Tibial nerve (tissue), 4 donors: Measurements from ENCODE around the gene CSPG5. TPM values are rescaled to one million over a fixed set of nuclear protein-coding genes. Genes with fewer than 3 reads are reported as not detected.

Experiments
- DNase-seq, 2 donors: peaks; one replicate each; pipeline ENCODE4 v3.0.0-alpha.2; 2019; ENCODE audit warnings: low spot score in 2 of 2
- H3K27ac ChIP-seq, 4 donors: fragments of 200-600 bp; sonication (generic) in 3 of 4; one replicate each; pipeline ENCODE4 v1.5.1; 2017 to 2019; ENCODE audit warnings: mild to moderate bottlenecking in 1 of 4
- H3K27me3 ChIP-seq, 2 donors: fragments of 200-600 bp; sonication (generic) in 1 of 2; one replicate each; pipeline versions ENCODE4 v1.5.1 to v1.6.0; 2017 to 2019
- H3K36me3 ChIP-seq, 3 donors: fragments of 200-600 bp; sonication (generic); one replicate each; pipeline ENCODE4 v1.5.1; 2018 to 2019
- H3K4me1 ChIP-seq, 4 donors: fragments of 200-600 bp; sonication (generic) in 3 of 4; one replicate each; pipeline ENCODE4 v1.5.1; 2017 to 2019
- H3K4me3 ChIP-seq, 4 donors: fragments of 200-600 bp; sonication (generic) in 3 of 4; one replicate each; pipeline ENCODE4 v1.5.1; 2017 to 2019; ENCODE audit warnings: mild to moderate bottlenecking in 1 of 4, moderate library complexity in 1 of 4
- H3K9me3 ChIP-seq, 4 donors: fragments of 200-600 bp; sonication (generic) in 3 of 4; one replicate each; pipeline ENCODE4 v1.5.1; 2017 to 2019
- EP300 ChIP-seq, 2 donors: sonication (generic); formaldehyde crosslinking; IDR thresholded peaks; one replicate each; pipeline ENCODE4 v1.6.1; 2017; ENCODE audit warnings: antibody characterized with exemption in 2 of 2, mild to moderate bottlenecking in 1 of 2
- POLR2A ChIP-seq, 2 donors: fragments of 450-650 bp; IDR thresholded peaks; one replicate each; pipeline ENCODE4 v1.6.1; 2017; ENCODE audit warnings: antibody characterized with exemption in 2 of 2, mild to moderate bottlenecking in 2 of 2, moderate library complexity in 2 of 2
- WGBS, 2 donors: methylation state at CpG; one replicate each; pipeline ENCODE4 v1.1.5; 2018; 5-methylcytosine and 5-hydroxymethylcytosine counted together
- total RNA-seq, 4 donors: library from RNA; depleted of rRNA; stranded (reverse); fragments of >200 nt; gene quantifications; one replicate each; pipeline ENCODE4 v1.1.0, GENCODE V29; 2016
- TF ChIP-seq, protein P1 (sequence below), 5 experiments: fragments of 200-600 bp in 3 of 5; fragments of 450-650 bp in 2 of 5; sonication (generic) in 3 of 5; IDR thresholded peaks; one replicate each; pipeline ENCODE4 v1.5.1; 2016 to 2019; ENCODE audit warnings: antibody characterized with exemption in 5 of 5, mild to moderate bottlenecking in 3 of 5, moderate library complexity in 2 of 5

CSPG5 gene
- total RNA-seq, 4 donors from 2014 or later, result under 0.01 to 4.8 (median 0.22) TPM; not detected in 1

DNA sequence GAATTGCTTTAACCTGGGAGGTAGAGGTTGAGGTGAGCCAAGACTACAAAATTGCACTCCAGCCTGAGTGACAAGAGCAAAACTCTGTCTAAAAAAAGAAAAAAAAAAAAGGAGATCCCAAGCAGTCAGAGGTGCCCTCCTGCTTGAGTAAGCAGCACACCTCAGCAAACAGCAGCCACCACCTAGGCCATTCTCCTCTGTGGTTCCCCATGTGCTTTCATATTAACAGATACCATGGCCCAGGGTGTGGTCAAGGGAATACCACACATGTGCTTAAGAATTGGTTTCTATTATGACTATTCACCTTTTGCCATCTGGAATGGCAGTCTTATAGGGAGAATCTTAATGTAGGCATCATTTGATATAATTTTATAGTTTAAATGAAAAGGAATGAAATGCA is 24.7 kb upstream of the CSPG5 start:
- Histone ChIP-seq H3K27ac (no peak overlapping the region), H3K27me3 (no peaks in the 10 kb centered on the region), H3K4me3 (no peak overlapping the region), H3K36me3 (peaks cover 0 to 55% (median 6%) of the 10 kb centered on the region in 3 donors), H3K9me3 (no peaks in the 10 kb centered on the region), H3K4me1 (no peaks in the 10 kb centered on the region)
- TF ChIP-seq, protein P1, sequence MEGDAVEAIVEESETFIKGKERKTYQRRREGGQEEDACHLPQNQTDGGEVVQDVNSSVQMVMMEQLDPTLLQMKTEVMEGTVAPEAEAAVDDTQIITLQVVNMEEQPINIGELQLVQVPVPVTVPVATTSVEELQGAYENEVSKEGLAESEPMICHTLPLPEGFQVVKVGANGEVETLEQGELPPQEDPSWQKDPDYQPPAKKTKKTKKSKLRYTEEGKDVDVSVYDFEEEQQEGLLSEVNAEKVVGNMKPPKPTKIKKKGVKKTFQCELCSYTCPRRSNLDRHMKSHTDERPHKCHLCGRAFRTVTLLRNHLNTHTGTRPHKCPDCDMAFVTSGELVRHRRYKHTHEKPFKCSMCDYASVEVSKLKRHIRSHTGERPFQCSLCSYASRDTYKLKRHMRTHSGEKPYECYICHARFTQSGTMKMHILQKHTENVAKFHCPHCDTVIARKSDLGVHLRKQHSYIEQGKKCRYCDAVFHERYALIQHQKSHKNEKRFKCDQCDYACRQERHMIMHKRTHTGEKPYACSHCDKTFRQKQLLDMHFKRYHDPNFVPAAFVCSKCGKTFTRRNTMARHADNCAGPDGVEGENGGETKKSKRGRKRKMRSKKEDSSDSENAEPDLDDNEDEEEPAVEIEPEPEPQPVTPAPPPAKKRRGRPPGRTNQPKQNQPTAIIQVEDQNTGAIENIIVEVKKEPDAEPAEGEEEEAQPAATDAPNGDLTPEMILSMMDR (IDR thresholded peaks at IDR 0.05), result no peak
- TF ChIP-seq EP300 (IDR thresholded peaks at IDR 0.05) (no peak), POLR2A (IDR thresholded peaks at IDR 0.05) (no peak)
- no peak for DNase-seq

DNA sequence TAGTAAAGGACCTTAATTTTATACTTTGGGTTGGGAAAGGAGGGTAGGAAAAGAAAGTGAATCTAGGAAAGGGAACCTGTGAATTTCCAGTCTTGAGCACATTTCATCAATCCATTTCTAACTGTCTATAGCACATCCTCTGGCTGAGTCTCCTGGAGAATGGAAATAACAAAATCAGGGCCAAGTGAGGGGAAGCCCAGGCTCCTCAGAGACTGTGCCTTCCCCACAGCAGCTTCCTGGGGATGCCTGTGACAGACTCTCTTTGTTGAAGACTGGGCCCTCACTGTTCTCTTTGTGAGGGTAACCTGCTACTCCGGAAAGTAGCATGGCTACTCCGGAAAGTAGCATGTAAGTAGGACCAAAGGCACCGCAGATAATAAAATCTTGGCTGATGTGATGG is 22.6 kb upstream of the CSPG5 start:
- TF ChIP-seq EP300 (IDR thresholded peaks at IDR 0.05) (no peak), POLR2A (IDR thresholded peaks at IDR 0.05) (no peak)
- TF ChIP-seq, protein P1 (IDR thresholded peaks at IDR 0.05), result no peak
- Histone ChIP-seq H3K4me1 (no peaks in the 10 kb centered on the region), H3K4me3 (no peak overlapping the region), H3K27ac (no peak overlapping the region), H3K9me3 (no peaks in the 10 kb centered on the region), H3K36me3 (peaks cover 0 to 52% (median 3%) of the 10 kb centered on the region in 3 donors), H3K27me3 (no peaks in the 10 kb centered on the region)
- DNase-seq, result no peak
- WGBS, 2 donors, result 34 to 42% methylated on average over 3 of the region's 3 CpGs

DNA sequence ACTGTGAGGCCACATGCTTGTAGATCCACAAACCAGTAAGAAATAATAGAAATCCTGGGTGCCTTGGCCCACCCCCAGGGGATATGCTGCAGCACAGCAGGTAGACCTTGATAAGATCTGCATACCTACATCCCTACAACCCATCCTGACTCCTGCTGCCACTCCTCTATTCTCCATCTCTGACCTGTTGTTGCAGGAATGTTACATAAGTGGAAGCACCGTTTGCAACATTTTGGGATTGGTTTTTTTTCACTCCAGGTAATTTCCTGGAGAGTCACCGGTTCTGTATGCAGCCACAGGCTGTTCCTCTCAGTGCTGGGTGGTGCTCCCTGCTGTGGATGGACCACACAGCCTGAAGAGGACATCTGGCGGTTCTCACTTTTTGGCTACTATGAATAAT is 16.1 kb upstream of the CSPG5 start:
- H3K27ac ChIP-seq, result no peak overlapping the region
- no peaks in the 10 kb centered on the region for H3K9me3 ChIP-seq
- 75 to 83% methylated on average over 3 of the region's 3 CpGs for WGBS, 2 donors
- peaks cover 0 to 63% (median 5%) of the 10 kb centered on the region in 3 donors for H3K36me3 ChIP-seq
- DNase-seq, result no peak
- TF ChIP-seq EP300 (IDR thresholded peaks at IDR 0.05) (no peak), POLR2A (IDR thresholded peaks at IDR 0.05) (no peak)
- TF ChIP-seq, protein P1 (IDR thresholded peaks at IDR 0.05), result no peak
- no peaks in the 10 kb centered on the region for H3K4me1 ChIP-seq
- H3K4me3 ChIP-seq, result no peak overlapping the region
- no peaks in the 10 kb centered on the region for H3K27me3 ChIP-seq

DNA sequence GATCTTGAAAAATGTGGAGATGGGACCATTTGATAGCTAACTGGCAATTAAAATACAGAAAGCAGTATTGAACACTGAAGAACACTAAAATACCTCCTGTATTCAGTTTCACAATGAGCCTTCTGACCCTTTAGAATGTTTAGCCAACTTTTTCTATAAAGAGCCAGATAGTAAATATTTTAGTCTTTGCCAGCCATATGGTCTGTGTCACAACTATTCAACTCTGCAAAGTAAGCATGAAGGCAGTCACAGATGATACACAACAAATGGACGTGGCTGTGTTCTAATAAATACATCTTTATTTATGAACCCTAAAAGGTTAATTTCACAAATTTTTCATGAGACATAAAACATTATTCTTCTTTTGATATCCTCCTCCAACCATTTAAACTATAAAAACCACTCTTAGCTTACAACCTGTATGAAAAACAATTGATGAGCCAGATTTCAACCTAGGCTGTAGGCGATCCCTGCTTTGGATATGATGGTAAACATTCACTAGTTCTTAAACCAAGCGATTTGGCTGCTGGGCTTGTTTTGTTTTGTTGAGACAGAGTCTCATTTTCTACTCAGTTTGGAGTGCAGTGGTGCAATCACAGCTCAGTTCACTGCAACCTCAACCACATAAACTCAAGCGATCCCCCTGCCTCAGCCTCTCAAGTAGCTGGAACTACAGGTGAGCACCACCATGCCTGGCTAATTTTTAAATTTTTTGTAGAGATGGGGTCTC is 13.6 kb upstream of the CSPG5 start:
- Histone ChIP-seq H3K27ac (no peak overlapping the region), H3K4me3 (no peak overlapping the region), H3K4me1 (no peaks in the 10 kb centered on the region), H3K27me3 (no peaks in the 10 kb centered on the region), H3K36me3 (peaks cover 0 to 68% (median 22%) of the 10 kb centered on the region in 3 donors), H3K9me3 (no peaks in the 10 kb centered on the region)
- no peak for DNase-seq
- TF ChIP-seq EP300 (IDR thresholded peaks at IDR 0.05) (no peak), POLR2A (IDR thresholded peaks at IDR 0.05) (no peak)
- TF ChIP-seq, protein P1 (IDR thresholded peaks at IDR 0.05), result no peak
- 82 to 85% methylated on average over 4 of the region's 4 CpGs for WGBS, 2 donors

DNA sequence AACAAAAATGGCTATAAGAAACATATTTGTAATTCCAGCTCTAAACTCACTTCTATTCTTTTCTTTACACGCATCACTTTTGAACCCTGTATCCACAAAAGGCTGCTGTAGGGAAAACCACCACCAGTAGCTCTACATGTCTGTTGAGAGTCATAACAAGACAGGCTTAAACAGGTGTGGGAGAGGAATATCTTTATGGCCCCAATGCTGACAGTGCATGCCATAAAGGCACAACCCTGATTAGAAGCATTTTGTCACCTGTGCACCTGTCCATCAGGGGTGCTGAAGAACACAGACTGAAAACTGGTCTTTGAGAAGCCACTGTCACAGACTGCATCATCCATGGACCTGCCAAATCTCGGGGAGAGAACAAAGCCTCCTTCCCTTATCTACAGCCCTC is 11.6 kb upstream of the CSPG5 start:
- Histone ChIP-seq H3K27ac (no peak overlapping the region), H3K9me3 (no peaks in the 10 kb centered on the region), H3K4me1 (no peaks in the 10 kb centered on the region), H3K4me3 (no peak overlapping the region), H3K27me3 (no peaks in the 10 kb centered on the region), H3K36me3 (peaks cover 2 to 79% (median 22%) of the 10 kb centered on the region in 3 donors)
- 82 to 89% methylated on average over 2 of the region's 2 CpGs for WGBS, 2 donors
- TF ChIP-seq EP300 (IDR thresholded peaks at IDR 0.05), result no peak
- TF ChIP-seq POLR2A (IDR thresholded peaks at IDR 0.05), result no peak
- TF ChIP-seq, protein P1 (IDR thresholded peaks at IDR 0.05), result no peak
- no peak for DNase-seq
